ENCODE results near the gene ZNFX1.
A peak's percentile ranks its signal among the peaks of the same experiment; 100 is the strongest.

ZNFX1 gene

DNA sequence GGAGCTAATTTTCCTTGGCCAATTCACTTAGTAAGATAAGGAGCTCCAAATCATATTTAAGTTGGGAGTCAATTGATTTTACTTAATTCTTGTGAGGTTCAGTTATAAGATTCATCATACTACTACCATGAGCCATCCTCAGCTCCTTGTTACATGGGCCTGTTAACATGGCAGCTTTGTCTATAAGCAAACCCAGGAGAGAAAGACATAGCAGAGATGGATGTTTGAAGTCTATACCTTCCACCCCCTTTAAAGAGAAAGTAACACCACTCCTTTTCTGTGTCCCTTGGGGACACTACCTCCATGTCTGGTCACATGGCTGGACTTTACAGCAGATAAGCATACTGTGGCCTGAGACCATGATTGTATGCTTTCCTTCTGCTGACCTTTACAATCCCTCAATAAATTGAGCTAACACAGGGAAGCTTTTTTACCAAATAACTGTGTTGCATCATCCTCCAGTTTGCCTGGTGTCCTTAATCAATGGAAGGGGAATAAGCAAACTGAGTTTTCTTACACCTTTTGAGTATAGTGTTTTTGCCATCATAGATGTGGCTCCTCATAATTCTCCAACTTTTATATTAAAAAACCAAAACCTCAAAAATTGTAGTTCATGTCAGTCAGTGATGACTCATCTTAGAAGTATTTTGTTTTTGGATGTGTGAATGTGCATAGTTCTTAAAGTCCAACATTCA is 9.8 kb upstream of the ZNFX1 start:
- peak; percentile 63 for DNase-seq (ENCODE audit: low read depth)
- no peak for TF ChIP-seq CTCF (conservative IDR thresholded peaks at IDR 0.05; ENCODE audit: control insufficient read depth, insufficient read depth, low read depth, low read length)
- no peak overlapping the region for H3K4me3 ChIP-seq (ENCODE audit: control insufficient read depth, low read depth, low read length)

DNA sequence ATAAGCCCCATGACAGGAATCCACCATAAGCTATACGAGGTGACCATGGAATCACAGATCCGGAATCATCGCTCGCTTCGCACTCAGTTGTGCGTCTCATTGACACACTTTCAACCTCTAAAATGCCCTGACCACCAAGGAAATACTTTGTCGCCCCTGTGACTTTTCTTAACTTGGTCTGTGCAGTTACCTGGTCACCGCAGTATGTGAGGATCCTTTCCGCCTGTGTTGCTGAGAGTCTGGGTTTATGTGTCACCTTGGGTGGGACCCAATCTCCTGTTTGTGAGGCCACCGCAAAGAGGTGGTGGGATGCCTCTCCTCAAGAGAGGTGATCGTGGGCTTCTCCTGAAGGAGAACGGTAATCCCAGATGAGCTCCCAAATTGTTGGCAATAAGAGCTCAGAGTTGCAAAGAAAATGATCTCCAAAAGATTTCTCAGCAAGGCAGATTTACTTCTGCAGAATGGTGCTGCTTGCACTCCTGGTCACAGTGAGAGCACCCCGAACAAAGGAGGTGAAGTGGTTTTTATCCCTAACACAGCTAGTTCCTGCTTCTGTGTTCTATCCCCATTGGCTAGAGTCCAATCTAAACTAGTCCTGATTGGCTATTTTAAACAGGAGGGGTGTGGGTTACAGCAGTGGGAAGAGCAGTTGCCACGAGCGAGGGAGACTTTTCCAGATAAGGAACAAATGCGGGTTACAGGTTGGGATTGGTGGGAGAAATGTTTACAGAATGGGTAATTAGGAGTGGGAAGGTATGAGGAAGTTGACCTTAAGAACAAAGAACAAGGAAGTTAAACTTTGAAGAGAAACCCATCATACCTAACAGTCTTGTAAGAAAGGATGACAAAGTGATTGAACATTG is 9.1 kb upstream of the ZNFX1 start:
- no peak for TF ChIP-seq CTCF (conservative IDR thresholded peaks at IDR 0.05; ENCODE audit: control insufficient read depth, insufficient read depth, low read depth, low read length)
- no peak overlapping the region for H3K4me3 ChIP-seq (ENCODE audit: control insufficient read depth, low read depth, low read length)
- no peak for DNase-seq (ENCODE audit: low read depth)

- no peak for TF ChIP-seq CTCF (conservative IDR thresholded peaks at IDR 0.05; ENCODE audit: control insufficient read depth, insufficient read depth, low read depth, low read length)
- H3K4me3 ChIP-seq (ENCODE audit: control insufficient read depth, low read depth, low read length) = no peak overlapping the region
- DNase-seq (ENCODE audit: low read depth) = no peak
Measured at GRCh38 chr20:49285813-49286494, 8.1 kb upstream of the ZNFX1 start.

GRCh38 chr20:49285233-49285668 is 7.4 kb upstream of the ZNFX1 start:
- no peak overlapping the region for H3K4me3 ChIP-seq (ENCODE audit: control insufficient read depth, low read depth, low read length)
- no peak for TF ChIP-seq CTCF (conservative IDR thresholded peaks at IDR 0.05; ENCODE audit: control insufficient read depth, insufficient read depth, low read depth, low read length)
- no peak for DNase-seq (ENCODE audit: low read depth)

DNA sequence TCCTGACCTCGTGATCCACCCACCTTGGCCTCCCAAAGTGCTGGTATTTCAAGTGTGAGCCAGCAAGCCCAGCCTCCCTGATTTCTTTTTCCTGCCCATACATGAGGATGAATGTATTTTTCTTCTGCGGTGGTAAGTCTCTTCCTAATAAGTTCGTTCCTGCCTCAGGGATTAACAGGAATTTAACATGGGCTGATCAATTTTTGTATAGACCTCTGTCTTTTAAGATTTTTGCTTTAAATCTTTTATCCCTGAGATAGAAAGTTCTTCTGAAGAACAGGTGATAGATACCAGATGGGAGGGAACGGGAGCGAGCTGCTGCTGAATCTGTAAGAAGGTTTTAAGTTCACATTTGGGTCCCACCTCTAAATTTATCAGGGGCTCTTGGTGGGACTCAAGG is 7.0 kb upstream of the ZNFX1 start:
- DNase-seq (ENCODE audit: low read depth) = no peak
- no peak overlapping the region for H3K4me3 ChIP-seq (ENCODE audit: control insufficient read depth, low read depth, low read length)
- no peak for TF ChIP-seq CTCF (conservative IDR thresholded peaks at IDR 0.05; ENCODE audit: control insufficient read depth, insufficient read depth, low read depth, low read length)

DNA sequence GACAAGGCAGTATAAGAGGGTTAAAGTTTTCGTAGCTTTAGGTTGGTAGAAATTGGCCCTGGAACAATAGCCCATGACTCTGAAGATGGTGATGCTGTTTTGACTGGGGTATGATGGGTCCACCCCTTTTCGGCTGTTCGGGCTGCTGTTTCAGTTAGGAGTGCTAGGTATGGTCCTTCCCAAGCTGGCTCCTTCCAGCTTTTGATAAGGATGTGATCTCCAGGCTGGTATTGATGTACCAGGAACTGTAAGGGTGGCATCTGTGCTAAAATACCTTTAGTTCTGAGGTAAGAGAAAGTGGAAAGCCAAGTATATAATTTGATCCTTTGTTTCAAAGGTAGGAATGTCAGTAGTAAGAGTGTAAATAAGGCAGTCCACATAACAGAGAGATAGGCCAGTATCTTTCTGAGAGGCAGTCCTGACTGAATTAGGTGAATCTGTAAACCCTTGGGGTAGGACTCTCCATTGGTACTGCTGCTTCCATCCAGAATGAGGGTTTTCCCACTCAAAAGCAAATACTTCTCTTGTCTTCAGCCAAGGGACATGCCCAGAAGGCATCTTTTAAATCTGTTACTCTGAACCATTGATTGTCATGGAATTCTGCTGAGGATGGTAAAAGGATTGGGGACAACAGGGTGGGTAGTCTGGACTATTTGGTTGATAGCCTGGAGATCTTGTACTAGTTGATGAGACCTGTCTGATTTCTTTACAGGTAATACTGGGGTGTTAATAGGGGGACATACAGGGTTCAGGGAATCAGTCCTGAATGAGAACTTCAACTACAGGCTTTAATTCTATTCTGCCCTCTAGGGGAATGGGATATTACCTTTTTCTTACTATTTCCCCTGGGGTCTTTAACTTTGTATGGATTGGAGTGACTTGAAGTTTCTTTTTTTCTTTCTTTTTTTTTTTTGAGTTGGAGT is 6.1 kb upstream of the ZNFX1 start:
- TF ChIP-seq CTCF (conservative IDR thresholded peaks at IDR 0.05; ENCODE audit: control insufficient read depth, insufficient read depth, low read depth, low read length) = no peak
- DNase-seq (ENCODE audit: low read depth) = no peak
- H3K4me3 ChIP-seq (ENCODE audit: control insufficient read depth, low read depth, low read length) = peak overlapping the region; percentile 100

All from fibroblast of mammary gland (primary cell).